HG03565 (cell line): ENCODE measurements around the gene PARN.
"Not testable (repeated sequence)": the region's sequence is repeated elsewhere in the genome, so short reads cannot be mapped to it uniquely, and the experiment has no call there.

Experiments
- ATAC-seq: cut with Tn5 transposase; IDR thresholded peaks from one replicate; pipeline ENCODE4 v1.9.1; 2021; ENCODE audit warnings: mild to moderate bottlenecking, moderate library complexity; ENCODE audit not compliant: unreplicated experiment

The PARN gene

GRCh38 chr16:14632693-14633569 lies 2.9 kb upstream of the PARN start, which contains the start of gene BFAR:
TSS of gene BFAR (plus strand) at chr16:14632951. CDS start at chr16:14644347, 11,396 bp downstream.
- peak; percentile 67 for ATAC-seq

DNA sequence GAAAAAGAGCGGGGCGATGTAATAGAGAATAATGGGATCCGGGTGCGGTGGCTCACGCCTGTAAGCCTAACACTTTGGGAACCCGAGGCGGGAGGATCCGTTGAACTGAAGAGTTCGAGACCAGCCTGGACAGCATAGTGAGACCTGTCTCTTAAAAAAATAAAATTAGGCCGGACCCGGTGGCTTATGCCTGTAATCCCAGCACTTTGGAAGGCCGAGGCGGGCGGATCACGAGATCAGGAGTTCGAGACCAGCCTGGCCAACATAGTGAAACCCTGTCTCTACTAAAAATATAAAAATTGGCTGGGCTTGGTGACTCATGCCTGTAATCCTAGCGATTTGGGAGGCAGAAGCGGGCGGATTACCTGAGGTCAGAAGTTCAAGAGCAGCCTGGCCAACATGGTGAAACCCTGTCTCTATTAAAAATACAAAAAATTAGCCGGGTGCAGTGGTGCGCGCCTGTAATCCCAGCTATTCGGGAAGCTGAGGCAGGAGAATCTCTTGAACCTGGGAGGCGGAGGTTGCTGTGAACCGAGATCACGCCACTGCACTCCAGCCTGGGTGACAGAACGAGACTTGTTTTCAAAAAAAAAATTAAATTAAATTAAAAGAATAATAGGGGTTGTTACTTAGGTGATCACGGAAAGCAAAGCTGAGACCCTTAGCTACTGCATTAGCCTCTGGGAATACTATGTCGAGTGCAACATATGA lies 715 bp upstream of the PARN start:
- ATAC-seq, result not testable (repeated sequence)

- peak; percentile 2 for ATAC-seq
Observed at GRCh38 chr16:14629612-14629918, 495 bp downstream of the PARN start.

- no peak for ATAC-seq
Observed at GRCh38 chr16:14628806-14629611, 1.1 kb downstream of the PARN start.

DNA sequence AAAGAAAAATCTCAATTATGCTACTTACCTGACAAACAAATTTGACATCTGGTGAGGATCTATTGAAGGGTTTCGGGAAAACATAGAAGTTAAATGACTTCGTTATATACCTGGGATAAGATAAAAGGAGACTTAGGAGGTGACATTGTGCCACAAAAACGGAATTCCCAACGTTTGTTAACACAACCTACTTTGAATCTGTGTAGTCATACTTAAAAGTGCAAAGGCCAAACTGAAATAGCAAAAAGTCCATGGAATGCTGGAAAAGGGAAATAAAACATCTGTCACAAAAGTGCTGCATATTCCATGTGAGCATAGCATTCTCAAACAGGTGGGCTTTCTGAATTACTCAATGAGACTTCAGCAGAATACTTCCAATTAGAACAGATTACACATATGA lies 3.0 kb downstream of the PARN start:
- no peak for ATAC-seq

GRCh38 chr16:14618566-14618965 lies 11.5 kb downstream of the PARN start:
- ATAC-seq, result no peak

- ATAC-seq, result no peak
Observed at GRCh38 chr16:14616280-14616679, 13.8 kb downstream of the PARN start.

- ATAC-seq, result no peak
Observed at GRCh38 chr16:14613991-14614390, 16.1 kb downstream of the PARN start.

DNA sequence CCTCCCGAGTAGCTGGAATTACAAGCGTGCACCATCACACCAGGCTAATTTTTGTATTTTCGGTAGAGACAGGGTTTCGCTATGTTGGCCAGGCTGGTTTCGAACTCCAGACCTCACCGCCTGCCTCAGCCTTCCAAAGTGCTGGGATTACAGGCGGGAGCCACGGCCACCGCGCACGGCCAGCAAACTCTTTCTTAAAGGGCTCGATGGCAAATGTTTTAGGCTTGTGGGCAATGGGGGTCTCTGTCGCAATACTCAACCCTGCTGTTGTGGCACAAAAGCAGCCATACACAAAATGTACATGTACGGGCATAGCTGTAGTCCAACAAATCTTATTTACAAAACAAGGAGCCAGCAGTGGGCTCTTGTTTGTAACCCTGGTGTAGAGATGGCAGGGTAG lies 18.4 kb downstream of the PARN start:
- no peak for ATAC-seq

DNA sequence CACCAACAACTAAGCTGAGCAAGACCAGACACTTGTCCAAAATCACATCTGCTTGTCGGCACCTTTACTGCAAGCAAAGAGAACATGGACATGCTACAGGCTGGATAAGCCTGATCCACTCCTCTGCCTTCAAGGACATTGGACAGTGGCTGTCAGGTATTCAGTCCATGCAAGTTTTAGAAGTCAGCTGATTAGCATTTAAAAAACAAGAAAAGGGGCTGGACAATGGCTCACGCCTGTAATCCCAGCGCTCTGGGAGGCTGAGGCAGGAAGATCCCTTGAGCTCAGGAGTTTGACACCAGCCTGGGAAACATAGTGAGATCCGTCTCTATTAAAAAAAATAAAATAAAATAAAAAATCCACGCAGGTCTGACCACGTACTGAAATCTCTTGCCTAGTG lies 20.3 kb downstream of the PARN start:
- no peak for ATAC-seq

DNA sequence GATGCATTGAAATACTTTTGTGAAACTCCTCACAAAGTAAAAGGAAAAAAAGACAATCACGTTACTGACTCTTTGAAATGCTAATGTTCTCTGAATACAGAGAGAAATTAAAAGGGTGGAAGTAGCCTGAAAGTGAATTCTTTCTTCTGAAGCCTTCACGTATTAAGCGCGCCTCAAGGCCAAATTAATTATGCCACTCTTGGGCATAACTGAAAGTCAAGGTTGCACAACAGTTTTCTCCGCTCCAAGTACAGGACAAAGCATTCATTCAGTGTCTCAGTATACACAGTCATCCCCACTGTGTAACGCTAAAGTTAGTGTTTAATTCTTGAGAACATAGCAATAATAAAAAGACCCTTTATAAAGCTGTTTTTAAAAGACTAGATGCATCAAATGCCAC lies 21.5 kb downstream of the PARN start:
- no peak for ATAC-seq

GRCh38 chr16:14608111-14608566 lies 21.9 kb downstream of the PARN start:
- ATAC-seq, result no peak

- no peak for ATAC-seq
Observed at GRCh38 chr16:14606102-14606501, 24.0 kb downstream of the PARN start.

DNA sequence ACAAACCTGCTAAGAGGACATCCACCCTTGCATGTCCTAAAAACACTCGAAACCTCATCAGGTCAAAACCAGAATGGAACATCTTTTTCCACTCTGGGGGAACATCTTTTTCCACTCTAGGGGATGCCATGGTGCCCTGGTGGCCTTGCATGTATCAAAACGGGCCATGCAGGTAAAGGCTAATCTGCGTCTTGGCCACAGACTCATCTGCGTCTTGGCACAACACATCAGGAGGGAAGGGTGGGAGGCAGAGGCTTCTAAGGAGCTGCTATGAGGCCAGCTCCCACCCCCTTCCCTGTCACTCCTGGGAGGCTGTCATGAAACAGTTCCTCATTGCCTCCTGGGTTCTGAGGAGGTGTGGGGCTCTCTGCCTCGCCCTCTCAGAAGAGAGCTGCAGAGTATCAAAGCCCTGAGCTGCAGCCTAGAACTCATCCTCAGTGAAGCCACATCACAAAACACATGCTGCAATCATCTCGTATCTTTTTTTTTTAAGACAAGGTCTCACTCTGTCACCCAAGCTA lies 27.6 kb downstream of the PARN start:
- ATAC-seq, result no peak

DNA sequence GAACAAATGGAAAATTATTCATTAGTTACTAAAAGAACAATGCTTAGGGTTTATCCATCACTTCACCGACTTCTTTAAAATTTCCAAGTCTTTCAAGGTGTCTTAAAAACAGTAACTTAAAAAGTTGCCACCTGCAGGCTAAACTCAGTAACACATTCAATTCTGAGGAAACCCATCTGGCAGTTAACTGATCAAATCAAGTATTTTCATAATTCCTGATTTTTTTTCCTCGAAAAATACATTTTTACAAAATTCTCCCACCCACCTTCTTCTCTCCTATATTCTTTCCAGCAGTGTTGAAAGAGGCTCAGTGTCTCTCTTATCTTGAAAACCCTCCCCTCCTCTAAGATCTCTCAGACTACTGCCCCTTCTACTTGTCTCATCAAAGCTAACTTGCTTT lies 29.9 kb downstream of the PARN start:
- no peak for ATAC-seq

- no peak for ATAC-seq
Observed at GRCh38 chr16:14586637-14587305, 43.3 kb downstream of the PARN start.

GRCh38 chr16:14585287-14585686 lies 44.8 kb downstream of the PARN start:
- no peak for ATAC-seq

- ATAC-seq, result not testable (repeated sequence)
Observed at GRCh38 chr16:14580926-14581325, 49.1 kb downstream of the PARN start.

- ATAC-seq, result no peak
Observed at GRCh38 chr16:14579266-14579665, 50.8 kb downstream of the PARN start.

DNA sequence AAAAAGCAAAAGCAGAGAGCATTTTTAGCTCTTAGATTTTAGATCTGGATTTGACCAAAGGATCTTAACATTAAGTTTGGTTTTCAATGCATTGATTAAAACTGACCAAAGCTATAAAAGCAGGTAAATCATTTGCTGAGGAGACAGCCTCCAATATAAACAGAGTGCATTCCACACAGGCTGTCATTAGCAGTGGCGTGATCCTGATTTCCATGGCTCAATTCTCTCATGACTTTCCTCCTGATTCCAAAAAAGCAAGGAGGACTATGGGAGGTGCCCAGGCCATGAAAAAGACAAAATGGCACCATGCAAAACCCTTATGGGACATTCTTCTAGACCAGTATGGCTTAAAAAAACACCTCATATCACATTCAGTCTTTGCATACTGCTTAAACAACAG lies 53.5 kb downstream of the PARN start:
- no peak for ATAC-seq

- no peak for ATAC-seq
Observed at GRCh38 chr16:14576069-14576468, 54.0 kb downstream of the PARN start.
